RWPE1 (cell line): ENCODE measurements around the gene CERS6.

Source experiments
- CTCF ChIA-PET: fragments of 350-600 bp; sonication (Branson Sonifier 250); formaldehyde crosslinking; extraction: SDS; loops from one replicate; lab custom pipeline; 2021; lab: Yijun Ruan, JAX
- POLR2A ChIA-PET: fragments of 400-600 bp; formaldehyde crosslinking; extraction: SDS; loops from one replicate; lab custom pipeline; 2020; ENCODE audit warnings: antibody characterized with exemption; ENCODE audit not compliant: low non-redundant PET; lab: Yijun Ruan, JAX
- DNase-seq: peaks from one replicate; pipeline ENCODE4 v3.0.0; 2012; ENCODE audit warnings: low spot score
- H3K27ac ChIP-seq: fragments of 450-650 bp; 2 replicates; pipeline ENCODE4 v1.5.1; 2017
- TF ChIP-seq, protein P1 (sequence below): fragments of 450-650 bp; conservative IDR thresholded peaks from 2 replicates; pipeline ENCODE4 v1.5.1; 2017; ENCODE audit warnings: low read depth, mild to moderate bottlenecking

CERS6 gene

DNA sequence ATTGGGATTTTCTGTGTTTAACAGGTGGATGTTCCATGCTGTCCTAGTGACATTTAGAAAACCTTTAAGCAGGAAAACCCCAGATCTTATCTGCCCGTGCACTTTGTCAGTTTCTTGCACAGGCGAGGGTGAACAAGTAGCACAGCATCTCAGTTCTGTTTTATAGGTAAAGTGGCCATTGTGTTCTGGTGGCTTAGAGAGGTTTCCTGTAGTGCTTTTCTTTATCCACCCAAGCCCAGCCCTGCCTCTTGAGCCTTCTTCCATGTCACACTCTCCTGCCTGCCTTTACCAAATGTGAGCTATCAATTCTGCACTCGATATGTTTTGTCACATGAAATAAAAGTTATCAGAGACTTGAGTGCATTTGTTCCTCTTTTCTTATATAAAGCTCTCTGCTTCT lies 211.1 kb downstream of the CERS6 start:
- TF ChIP-seq, protein P1, sequence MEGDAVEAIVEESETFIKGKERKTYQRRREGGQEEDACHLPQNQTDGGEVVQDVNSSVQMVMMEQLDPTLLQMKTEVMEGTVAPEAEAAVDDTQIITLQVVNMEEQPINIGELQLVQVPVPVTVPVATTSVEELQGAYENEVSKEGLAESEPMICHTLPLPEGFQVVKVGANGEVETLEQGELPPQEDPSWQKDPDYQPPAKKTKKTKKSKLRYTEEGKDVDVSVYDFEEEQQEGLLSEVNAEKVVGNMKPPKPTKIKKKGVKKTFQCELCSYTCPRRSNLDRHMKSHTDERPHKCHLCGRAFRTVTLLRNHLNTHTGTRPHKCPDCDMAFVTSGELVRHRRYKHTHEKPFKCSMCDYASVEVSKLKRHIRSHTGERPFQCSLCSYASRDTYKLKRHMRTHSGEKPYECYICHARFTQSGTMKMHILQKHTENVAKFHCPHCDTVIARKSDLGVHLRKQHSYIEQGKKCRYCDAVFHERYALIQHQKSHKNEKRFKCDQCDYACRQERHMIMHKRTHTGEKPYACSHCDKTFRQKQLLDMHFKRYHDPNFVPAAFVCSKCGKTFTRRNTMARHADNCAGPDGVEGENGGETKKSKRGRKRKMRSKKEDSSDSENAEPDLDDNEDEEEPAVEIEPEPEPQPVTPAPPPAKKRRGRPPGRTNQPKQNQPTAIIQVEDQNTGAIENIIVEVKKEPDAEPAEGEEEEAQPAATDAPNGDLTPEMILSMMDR: no peak
- CTCF ChIA-PET: no interaction called here
- H3K27ac ChIP-seq: no peak overlapping the region
- DNase-seq: no peak
- POLR2A ChIA-PET: no interaction called here

DNA sequence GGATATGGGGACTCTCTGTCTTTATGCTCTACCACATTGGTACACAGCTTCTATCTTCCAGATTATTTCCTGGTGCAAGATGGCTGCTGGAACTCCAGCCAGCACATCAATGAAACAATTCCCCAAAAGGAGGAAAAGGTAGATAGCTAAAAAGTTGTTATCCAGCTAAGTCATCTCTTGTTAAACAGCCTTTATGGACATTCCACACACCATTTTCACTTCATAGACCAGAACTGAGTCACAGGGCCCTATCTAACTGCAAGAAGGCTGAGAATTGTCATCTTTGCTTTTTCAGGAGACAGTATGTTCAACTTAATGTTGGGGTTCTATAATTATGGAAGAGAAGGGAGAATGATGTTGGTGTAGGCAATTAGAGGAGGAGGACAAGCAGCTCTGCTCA lies 213.1 kb downstream of the CERS6 start:
- DNase-seq: no peak
- ChIA-PET POLR2A (no interaction called here), CTCF (no interaction called here)
- H3K27ac ChIP-seq: no peak overlapping the region
- TF ChIP-seq, protein P1: no peak

DNA sequence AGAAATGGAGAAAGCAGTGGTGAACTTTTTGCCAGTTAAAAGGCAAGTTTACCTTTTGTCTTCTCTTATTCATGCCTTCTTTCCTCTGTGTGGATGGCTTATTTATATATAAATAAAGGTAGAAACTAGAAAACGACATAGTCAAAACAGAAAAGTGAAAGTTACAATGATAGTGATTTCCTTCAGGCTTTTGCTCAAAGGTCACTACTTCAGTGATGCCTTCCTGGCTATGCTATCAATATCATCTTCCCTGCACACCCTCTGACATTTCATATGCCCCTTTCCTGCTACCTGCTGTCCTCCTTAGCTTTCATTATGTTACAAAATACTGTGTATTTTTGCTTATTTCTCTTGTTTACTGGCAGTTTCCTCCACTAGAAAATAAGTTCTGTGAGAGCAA lies 214.4 kb downstream of the CERS6 start:
- H3K27ac ChIP-seq: no peak overlapping the region
- TF ChIP-seq, protein P1: no peak
- CTCF ChIA-PET: interaction anchor here (0.5 to 0.6 kb wide), 2 partner anchors 210 to 268 kb away, joined by 3 to 6 read pairs; no protein-coding TSS in a partner anchor
- POLR2A ChIA-PET: no interaction called here
- DNase-seq: no peak

DNA sequence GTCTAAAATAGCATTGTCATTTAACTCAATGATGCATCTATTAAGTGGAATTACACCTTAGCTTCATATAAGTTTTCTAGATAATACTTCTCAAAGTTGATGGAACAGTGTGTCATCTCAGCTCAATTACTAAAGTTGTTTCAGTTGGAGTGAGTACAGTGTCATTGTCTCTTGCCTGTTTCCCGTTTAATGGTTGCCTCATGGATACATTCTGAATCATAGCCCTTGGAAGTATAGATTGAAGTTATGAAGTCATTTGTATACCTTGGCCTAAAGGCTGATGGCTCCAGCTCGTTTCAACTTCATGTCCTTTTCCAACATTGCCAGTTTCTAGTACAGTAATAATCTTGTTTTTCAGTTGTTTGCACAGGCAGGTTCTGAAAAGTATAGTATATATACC lies 215.9 kb downstream of the CERS6 start:
- no peak for DNase-seq
- TF ChIP-seq, protein P1: no peak
- no peak overlapping the region for H3K27ac ChIP-seq
- ChIA-PET CTCF (interaction anchor here (0.6 to 0.8 kb wide), 2 partner anchors 127 to 164 kb away, joined by 3 to 4 read pairs; no protein-coding TSS in a partner anchor), POLR2A (no interaction called here)

DNA sequence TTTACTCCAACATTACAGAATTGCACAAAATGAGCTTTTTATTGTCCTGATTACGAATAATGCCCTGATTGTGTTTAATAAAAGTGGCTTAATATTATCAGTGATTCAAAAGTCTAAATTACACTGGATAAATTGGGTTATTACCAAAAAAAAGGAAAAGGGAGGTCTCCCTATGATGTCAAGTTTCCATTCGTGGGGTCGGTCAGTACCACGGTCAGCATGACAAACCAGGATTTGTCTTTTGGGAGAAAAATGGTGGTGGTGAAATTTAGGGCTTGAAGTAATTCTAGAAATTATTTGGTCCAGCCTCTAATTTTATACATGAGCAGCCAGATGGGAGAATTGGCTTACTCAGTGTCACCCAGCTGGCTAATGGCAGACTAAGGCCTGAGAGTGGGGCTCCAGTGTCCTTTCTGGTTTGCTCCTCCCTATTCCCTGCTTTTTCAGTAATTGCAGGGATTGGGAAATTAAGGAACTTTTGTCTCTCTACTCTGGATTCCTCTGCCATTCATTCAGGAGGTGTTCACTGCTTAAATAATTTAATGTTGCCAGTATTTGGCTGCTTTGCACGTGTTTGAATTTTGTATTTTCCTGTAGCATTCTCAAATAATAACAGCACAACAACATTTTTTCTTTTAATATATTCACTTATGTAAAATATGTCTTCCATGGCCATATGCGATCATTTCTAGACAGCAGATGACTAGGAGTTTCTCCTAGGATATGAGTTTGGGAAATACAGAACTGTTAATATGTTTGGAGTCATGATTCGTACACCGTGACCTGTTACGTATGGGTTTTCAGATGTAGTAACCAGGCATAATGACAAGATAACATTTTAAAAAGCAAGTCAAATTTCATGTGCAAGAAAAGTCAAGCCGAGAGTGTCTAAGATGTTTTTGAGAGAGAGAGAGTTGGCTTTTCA lies 217.5 kb downstream of the CERS6 start:
- H3K27ac ChIP-seq: no peak overlapping the region
- ChIA-PET CTCF (interaction anchor here (0.7 kb wide), 1 partner anchor 222 kb away, joined by 3 read pairs; no protein-coding TSS in a partner anchor), POLR2A (no interaction called here)
- DNase-seq: no peak
- TF ChIP-seq, protein P1: no peak

DNA sequence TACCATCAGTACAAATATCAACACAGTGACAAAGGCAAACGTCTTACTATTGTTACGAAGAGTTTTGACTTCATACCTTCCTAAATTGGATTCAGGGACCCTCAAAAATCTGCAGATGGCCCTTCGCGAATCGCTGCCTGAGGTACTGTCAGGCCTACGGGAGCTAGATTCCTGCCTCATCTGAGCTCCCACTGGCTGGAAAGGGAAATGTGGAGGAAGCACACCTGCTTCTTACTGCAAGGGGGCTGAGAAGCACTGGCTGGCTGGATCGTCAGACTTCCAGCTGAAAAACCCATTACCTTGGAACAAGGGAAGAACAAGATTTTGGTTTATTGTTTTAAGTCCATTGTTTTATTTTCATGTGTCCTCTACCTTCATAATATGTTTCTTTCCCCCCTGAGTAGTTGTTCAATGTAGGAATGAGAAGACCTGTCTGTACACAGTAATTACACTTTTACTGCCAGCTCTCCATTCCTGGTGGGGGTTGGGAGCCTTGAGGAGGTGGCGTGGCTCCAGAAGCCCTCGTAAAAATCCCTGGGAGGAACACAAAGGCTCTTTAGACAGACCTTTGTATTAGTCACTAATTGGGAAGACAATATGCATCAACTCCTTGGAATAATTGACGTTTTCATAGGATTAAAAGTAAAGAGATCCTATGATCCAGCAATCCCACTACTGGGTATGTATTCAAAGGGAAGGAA lies 222.2 kb downstream of the CERS6 start:
- no peak overlapping the region for H3K27ac ChIP-seq
- CTCF ChIA-PET: no interaction called here
- POLR2A ChIA-PET: no interaction called here
- no peak for DNase-seq
- TF ChIP-seq, protein P1: no peak
